ENCODE data around the gene GPC5.

DNA sequence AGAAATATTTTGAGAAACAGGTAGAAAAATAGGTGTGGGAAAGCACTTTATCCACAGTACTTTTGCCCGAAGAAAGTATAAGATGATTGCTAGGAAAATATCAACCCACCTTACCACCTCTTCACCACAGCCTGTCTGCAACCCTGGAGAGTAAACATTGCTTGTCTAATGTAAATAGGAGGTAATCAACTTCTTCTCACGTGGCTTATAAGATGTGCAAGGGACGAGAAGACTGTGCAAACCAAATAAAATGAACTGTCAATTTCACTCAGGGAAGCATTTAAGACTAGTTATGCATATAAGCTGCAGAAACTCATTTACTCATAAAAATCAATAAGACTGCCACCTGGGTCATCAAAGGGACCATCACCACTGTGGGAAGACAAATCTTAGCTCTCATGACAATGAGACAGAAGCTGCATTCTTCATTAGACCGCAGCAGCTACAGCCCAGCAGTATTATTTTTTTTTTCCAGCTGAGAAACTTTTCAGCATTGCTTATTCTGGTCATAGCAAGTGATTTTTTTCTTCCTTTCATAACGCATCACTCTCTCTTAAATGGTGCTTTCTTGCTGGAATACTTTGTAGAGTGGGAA, 1020.5 kb downstream of the GPC5 start:
- TF ChIP-seq EZH2 (IDR thresholded peaks at IDR 0.05; ENCODE audit: insufficient read depth, poor library complexity, severe bottlenecking): no peak
- no peak for TF ChIP-seq EZH2phosphoT487 (IDR thresholded peaks at IDR 0.05; ENCODE audit: insufficient read depth, low read depth)

Measured in GM23248 (cell line).